ENCODE measurements around the gene YTHDC2. TPM values are rescaled to one million over a fixed set of nuclear protein-coding genes. Genes with fewer than 3 reads are reported as not detected.

YTHDC2 gene
- 53.4 and 63.8 TPM in 2 replicates for total RNA-seq (2014; rRNA removed; shearing (Covaris generic); ENCODE audit: low replicate concordance)

DNA sequence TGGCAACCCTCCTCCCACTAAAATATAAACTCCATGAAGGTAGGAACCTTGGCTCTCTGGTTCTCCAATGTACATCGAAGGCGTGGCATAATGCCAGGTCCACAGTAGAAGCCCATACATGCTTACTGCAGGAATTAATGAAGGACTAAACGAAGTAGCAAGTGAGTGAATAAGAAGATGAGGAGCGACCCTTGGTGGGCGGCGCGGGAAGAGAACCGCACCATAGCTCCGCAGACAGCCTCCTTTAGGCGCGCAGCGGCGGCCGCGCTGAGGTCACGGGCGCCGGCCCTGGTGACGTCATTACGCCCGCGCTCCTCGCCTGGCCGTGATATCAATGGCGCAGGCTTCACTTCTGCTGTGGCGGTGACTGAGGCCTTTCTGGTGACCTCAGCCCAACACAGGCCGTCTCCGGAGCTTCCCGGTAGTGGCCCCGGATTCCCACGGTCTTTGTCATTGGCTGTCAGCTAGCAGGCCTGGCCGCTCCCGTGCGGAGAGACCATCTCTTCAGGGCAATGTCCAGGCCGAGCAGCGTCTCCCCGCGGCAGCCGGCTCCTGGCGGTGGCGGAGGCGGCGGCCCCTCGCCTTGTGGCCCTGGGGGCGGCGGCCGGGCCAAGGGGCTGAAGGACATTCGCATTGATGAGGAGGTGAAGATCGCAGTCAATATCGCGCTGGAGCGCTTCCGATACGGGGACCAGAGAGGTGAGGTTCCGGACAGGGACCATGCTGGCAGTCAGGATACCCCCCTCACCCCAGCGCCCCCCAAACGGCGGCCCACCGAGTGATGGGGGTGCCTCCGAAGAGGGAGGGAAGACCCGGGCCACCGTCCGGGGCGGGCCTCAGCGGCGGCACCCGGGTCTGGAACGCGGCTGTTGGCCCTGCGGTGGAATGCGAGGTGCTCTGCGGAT, at the start of gene YTHDC2:
Gene YTHDC2, plus strand, starts transcription at position 311 of the 905 bp plus-strand sequence. Its CDS starts 202 bp downstream, at position 513.
- no peaks in the 10 kb centered on the region for H4K20me1 ChIP-seq (ENCODE audit: insufficient read depth, low read depth, low read length)
- DNase-seq, result peak; percentile 95
- H3K9ac ChIP-seq (ENCODE audit: low read length), result peak within 1 kb of the TSS; percentile 94
- peaks cover 24% of the 10 kb centered on the region for H3K4me1 ChIP-seq (ENCODE audit: low read length)
- H3K27ac ChIP-seq (ENCODE audit: low read length), result peak within 1 kb of the TSS; percentile 15; the same call in 1 of the 2 replicates
- H3K9me3 ChIP-seq (ENCODE audit: low read length), result no peaks in the 10 kb centered on the region
- H2AFZ ChIP-seq (ENCODE audit: low read length), result peak within 1 kb of the TSS; percentile 69
- H3K79me2 ChIP-seq (ENCODE audit: low read length), result peaks cover 56% of the 10 kb centered on the region
- no peaks in the 10 kb centered on the region for H3K27me3 ChIP-seq (ENCODE audit: low read length)
- no peaks in the 10 kb centered on the region for H3K9me2 ChIP-seq (replicated peaks; ENCODE audit: insufficient read depth, low read length)
- H3K36me3 ChIP-seq (ENCODE audit: insufficient read depth, low read length), result peaks cover 28% of the 10 kb centered on the region
- peak within 1 kb of the TSS; percentile 72 for H3K4me3 ChIP-seq (ENCODE audit: low read length)
- H3K4me2 ChIP-seq (ENCODE audit: low read depth, low read length, poor library complexity, severe bottlenecking), result peak within 1 kb of the TSS; percentile 94

GRCh38 chr5:113474100-113474728, 39.3 kb upstream of the YTHDC2 start:
- Histone ChIP-seq H3K4me1 (ENCODE audit: low read length) (no peaks in the 10 kb centered on the region), H4K20me1 (ENCODE audit: insufficient read depth, low read depth, low read length) (no peaks in the 10 kb centered on the region), H2AFZ (ENCODE audit: low read length) (0 out of 2 replicates have a peak overlapping the region, but pooled peaks have one; percentile 15), H3K4me2 (ENCODE audit: low read depth, low read length, poor library complexity, severe bottlenecking) (no peak overlapping the region), H3K4me3 (ENCODE audit: low read length) (no peak overlapping the region), H3K79me2 (ENCODE audit: low read length) (no peaks in the 10 kb centered on the region), H3K9me3 (ENCODE audit: low read length) (no peaks in the 10 kb centered on the region), H3K9me2 (replicated peaks; ENCODE audit: insufficient read depth, low read length) (no peaks in the 10 kb centered on the region), H3K9ac (ENCODE audit: low read length) (no peak overlapping the region), H3K27me3 (ENCODE audit: low read length) (no peaks in the 10 kb centered on the region), H3K27ac (ENCODE audit: low read length) (no peak overlapping the region), H3K36me3 (ENCODE audit: insufficient read depth, low read length) (no peaks in the 10 kb centered on the region)
- no peak for DNase-seq

DNA sequence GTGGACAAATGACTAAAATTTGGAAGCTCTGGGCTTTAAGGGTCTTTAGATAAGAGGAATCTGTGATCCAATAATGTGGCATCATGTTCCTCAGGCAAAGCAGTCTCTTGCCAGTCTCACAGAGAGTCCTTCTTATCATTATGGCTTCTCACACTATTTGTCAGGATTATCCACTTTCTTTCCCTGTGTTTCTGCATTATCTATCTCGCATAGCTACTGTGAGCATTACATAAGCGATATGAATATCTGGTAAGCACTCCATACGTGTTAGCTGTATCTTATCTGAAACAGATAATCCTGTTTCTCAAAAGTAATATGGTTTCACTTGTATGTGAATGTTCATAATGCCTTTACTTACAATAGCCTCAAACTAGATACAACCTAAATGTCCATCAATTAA, 34.8 kb upstream of the YTHDC2 start:
- H3K27me3 ChIP-seq (ENCODE audit: low read length), result no peaks in the 10 kb centered on the region
- H3K9me3 ChIP-seq (ENCODE audit: low read length), result no peaks in the 10 kb centered on the region
- DNase-seq, result no peak
- H3K36me3 ChIP-seq (ENCODE audit: insufficient read depth, low read length), result no peaks in the 10 kb centered on the region
- no peaks in the 10 kb centered on the region for H3K79me2 ChIP-seq (ENCODE audit: low read length)
- H2AFZ ChIP-seq (ENCODE audit: low read length), result no peak overlapping the region
- no peak overlapping the region for H3K27ac ChIP-seq (ENCODE audit: low read length)
- H3K4me2 ChIP-seq (ENCODE audit: low read depth, low read length, poor library complexity, severe bottlenecking), result no peak overlapping the region
- no peak overlapping the region for H3K4me3 ChIP-seq (ENCODE audit: low read length)
- H3K9me2 ChIP-seq (replicated peaks; ENCODE audit: insufficient read depth, low read length), result no peaks in the 10 kb centered on the region
- no peak overlapping the region for H3K9ac ChIP-seq (ENCODE audit: low read length)
- H3K4me1 ChIP-seq (ENCODE audit: low read length), result no peaks in the 10 kb centered on the region
- H4K20me1 ChIP-seq (ENCODE audit: insufficient read depth, low read depth, low read length), result no peaks in the 10 kb centered on the region

DNA sequence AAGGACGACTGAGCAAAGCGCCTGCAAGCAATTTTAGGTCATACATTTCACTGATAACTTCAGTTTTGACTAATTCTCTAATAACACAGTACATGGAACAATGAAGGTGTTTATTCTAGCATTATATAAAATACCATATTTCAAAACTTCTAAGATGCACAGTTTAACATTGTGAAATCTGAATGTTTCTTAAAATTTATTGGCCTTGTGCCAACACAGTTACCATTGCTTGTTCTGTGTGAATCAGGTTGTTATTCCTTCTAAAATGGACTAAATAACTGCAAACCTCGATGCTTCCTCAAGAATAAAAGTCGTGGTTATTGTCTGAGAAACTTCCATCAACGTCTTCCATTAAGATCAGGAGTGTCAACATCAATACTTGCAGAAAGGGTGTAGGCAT, 33.3 kb upstream of the YTHDC2 start:
- Histone ChIP-seq H4K20me1 (ENCODE audit: insufficient read depth, low read depth, low read length) (no peaks in the 10 kb centered on the region), H3K9me3 (ENCODE audit: low read length) (no peaks in the 10 kb centered on the region), H3K4me3 (ENCODE audit: low read length) (no peak overlapping the region), H2AFZ (ENCODE audit: low read length) (no peak overlapping the region), H3K27ac (ENCODE audit: low read length) (no peak overlapping the region), H3K79me2 (ENCODE audit: low read length) (no peaks in the 10 kb centered on the region), H3K9ac (ENCODE audit: low read length) (no peak overlapping the region), H3K27me3 (ENCODE audit: low read length) (no peaks in the 10 kb centered on the region), H3K36me3 (ENCODE audit: insufficient read depth, low read length) (no peaks in the 10 kb centered on the region), H3K4me2 (ENCODE audit: low read depth, low read length, poor library complexity, severe bottlenecking) (no peak overlapping the region), H3K9me2 (replicated peaks; ENCODE audit: insufficient read depth, low read length) (no peaks in the 10 kb centered on the region), H3K4me1 (ENCODE audit: low read length) (no peaks in the 10 kb centered on the region)
- no peak for DNase-seq

DNA sequence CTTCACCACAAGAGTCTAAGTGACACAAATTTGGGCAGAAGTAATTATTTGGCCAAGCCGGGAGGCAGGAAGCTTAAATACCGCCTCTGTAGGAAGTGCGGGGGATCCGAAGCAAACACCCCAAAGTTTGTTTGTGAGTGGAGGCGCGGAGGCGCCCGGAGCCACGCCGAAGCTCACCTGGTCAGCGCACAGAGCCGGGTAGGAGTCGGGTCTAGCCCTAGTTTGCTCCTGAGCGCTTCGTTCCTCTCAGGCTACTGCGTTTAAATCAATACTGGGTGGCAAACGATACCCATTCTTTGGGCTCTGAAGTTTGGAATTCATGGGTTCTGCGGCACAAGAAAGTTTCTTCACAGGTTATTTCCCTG, 26.1 kb upstream of the YTHDC2 start:
- Histone ChIP-seq H2AFZ (ENCODE audit: low read length) (no peak overlapping the region), H3K4me3 (ENCODE audit: low read length) (no peak overlapping the region), H3K9me2 (replicated peaks; ENCODE audit: insufficient read depth, low read length) (no peaks in the 10 kb centered on the region), H3K4me2 (ENCODE audit: low read depth, low read length, poor library complexity, severe bottlenecking) (no peak overlapping the region), H3K79me2 (ENCODE audit: low read length) (no peaks in the 10 kb centered on the region), H3K9me3 (ENCODE audit: low read length) (peaks cover 4% of the 10 kb centered on the region; the same call in 1 of the 2 replicates), H4K20me1 (ENCODE audit: insufficient read depth, low read depth, low read length) (no peaks in the 10 kb centered on the region), H3K4me1 (ENCODE audit: low read length) (no peaks in the 10 kb centered on the region), H3K9ac (ENCODE audit: low read length) (no peak overlapping the region), H3K27me3 (ENCODE audit: low read length) (no peaks in the 10 kb centered on the region; the same call in 1 of the 2 replicates), H3K27ac (ENCODE audit: low read length) (no peak overlapping the region), H3K36me3 (ENCODE audit: insufficient read depth, low read length) (no peaks in the 10 kb centered on the region)
- no peak for DNase-seq

DNA sequence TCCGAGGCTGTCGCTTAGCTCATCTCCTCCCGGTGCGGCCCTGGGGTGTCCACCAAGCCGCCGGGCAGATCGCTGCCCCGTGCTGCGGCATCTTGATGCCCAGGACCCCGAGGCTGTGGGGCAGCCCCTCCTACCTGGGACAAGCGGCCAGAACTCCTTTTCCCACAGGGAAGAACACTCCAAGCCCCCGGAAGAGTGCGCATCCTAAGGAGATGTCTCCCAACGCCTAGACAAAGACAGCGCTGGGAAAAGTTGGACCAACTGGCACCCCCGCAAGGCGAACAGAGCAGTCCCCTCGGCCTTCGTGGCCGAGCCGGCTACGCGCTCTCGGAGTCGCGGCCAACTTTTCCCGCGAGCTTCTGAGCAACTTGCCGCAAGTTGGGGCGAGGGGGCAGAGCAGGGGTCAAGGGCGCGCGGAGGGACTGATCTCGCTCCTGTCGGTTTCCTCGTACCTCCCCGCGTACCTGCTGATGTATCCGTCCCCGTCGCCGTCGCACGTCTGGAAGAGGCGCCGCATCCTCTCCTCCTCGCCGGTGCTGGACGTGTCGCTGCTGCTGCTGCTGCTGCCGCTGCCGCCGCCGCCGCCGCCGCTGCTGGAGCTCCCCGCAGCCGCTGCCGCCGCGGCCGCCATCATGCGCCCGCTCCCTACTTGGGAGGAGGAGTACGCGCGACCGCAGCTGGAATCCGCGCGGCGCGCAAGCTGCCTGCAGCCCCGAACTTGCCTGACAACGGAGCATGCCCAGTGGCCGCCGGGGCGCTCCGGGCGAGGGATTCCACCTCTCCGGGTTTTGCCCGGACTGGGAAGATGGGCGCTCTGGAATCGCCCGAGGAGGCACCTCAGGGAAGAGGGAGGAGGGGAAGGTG, 25.5 kb upstream of the YTHDC2 start, which contains the start of gene MCC:
Gene MCC, minus strand, starts transcription at position 673 of the 864 bp plus-strand sequence.
- no peak within 1 kb of the TSS for H3K27ac ChIP-seq (ENCODE audit: low read length)
- no peak within 1 kb of the TSS for H3K4me2 ChIP-seq (ENCODE audit: low read depth, low read length, poor library complexity, severe bottlenecking)
- no peaks in the 10 kb centered on the region for H3K36me3 ChIP-seq (ENCODE audit: insufficient read depth, low read length)
- no peaks in the 10 kb centered on the region for H4K20me1 ChIP-seq (ENCODE audit: insufficient read depth, low read depth, low read length)
- H3K27me3 ChIP-seq (ENCODE audit: low read length), result no peaks in the 10 kb centered on the region; the same call in 1 of the 2 replicates
- DNase-seq, result no peak
- H3K9ac ChIP-seq (ENCODE audit: low read length), result no peak within 1 kb of the TSS
- no peaks in the 10 kb centered on the region for H3K9me2 ChIP-seq (replicated peaks; ENCODE audit: insufficient read depth, low read length)
- no peaks in the 10 kb centered on the region for H3K4me1 ChIP-seq (ENCODE audit: low read length)
- H2AFZ ChIP-seq (ENCODE audit: low read length), result no peak within 1 kb of the TSS
- H3K9me3 ChIP-seq (ENCODE audit: low read length), result peaks cover 4% of the 10 kb centered on the region; the same call in 1 of the 2 replicates
- H3K79me2 ChIP-seq (ENCODE audit: low read length), result no peaks in the 10 kb centered on the region
- no peak within 1 kb of the TSS for H3K4me3 ChIP-seq (ENCODE audit: low read length)

DNA sequence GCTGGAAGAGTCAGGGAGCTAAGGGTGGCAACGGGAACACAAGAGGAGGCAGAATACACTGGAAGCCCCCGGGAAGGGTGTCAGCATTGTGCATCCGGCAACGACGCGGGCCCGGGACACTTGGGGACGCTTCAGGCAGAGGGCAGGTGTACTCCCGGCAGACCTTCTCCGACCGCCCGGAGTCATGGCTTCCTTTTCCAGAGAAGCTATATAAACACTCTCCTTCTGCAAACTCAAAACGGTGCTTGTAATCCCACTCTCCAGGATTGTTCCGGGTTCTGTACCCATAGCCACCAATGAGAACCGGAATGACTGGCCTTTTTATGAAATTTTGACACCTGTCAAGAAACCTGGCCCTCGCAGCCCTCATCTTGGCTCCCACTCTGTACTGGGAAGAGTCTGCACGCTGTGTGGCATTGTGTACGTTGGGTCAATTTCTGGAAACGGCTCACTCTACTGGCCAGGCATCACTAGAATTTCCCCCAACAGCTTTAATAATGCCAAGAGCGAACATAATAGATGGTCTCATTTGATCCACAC, 24.8 kb upstream of the YTHDC2 start:
- Histone ChIP-seq H3K9ac (ENCODE audit: low read length) (no peak overlapping the region), H3K36me3 (ENCODE audit: insufficient read depth, low read length) (no peaks in the 10 kb centered on the region), H4K20me1 (ENCODE audit: insufficient read depth, low read depth, low read length) (no peaks in the 10 kb centered on the region), H3K27me3 (ENCODE audit: low read length) (no peaks in the 10 kb centered on the region; the same call in 1 of the 2 replicates), H3K79me2 (ENCODE audit: low read length) (no peaks in the 10 kb centered on the region), H3K4me3 (ENCODE audit: low read length) (no peak overlapping the region), H2AFZ (ENCODE audit: low read length) (no peak overlapping the region), H3K4me1 (ENCODE audit: low read length) (no peaks in the 10 kb centered on the region), H3K9me2 (replicated peaks; ENCODE audit: insufficient read depth, low read length) (no peaks in the 10 kb centered on the region), H3K4me2 (ENCODE audit: low read depth, low read length, poor library complexity, severe bottlenecking) (no peak overlapping the region), H3K27ac (ENCODE audit: low read length) (no peak overlapping the region), H3K9me3 (ENCODE audit: low read length) (peaks cover 4% of the 10 kb centered on the region; the same call in 1 of the 2 replicates)
- no peak for DNase-seq
